Hematopoietic multipotent progenitor cell (in vitro differentiated cells): ENCODE measurements around the gene SMIM32. TPM values are rescaled to one million over a fixed set of nuclear protein-coding genes. Genes with fewer than 3 reads are reported as not detected.

Source experiments
- DNase-seq, 3 donors: peaks; one replicate each; pipeline ENCODE4 v3.0.0-alpha.2; 2011 to 2015; ENCODE audit warnings: low read depth in 2 of 3, low spot score in 2 of 3
- total RNA-seq: library from RNA; depleted of rRNA; stranded (reverse); fragments of >200 nt; gene quantifications from one replicate; pipeline ENCODE4 v1.2.3, GENCODE V29; 2012

The SMIM32 gene
- total RNA-seq, 1 donor, result not detected

- peak in 1 of 3 donors; percentile 26 for DNase-seq
These were observed 16.0 kb upstream of the SMIM32 start for GRCh38 chr5:136208916-136209315.

- no peak for DNase-seq
These were observed 14.7 kb upstream of the SMIM32 start for GRCh38 chr5:136207631-136208030.

- DNase-seq, result no peak
These were observed 13.4 kb upstream of the SMIM32 start for GRCh38 chr5:136206361-136206760.

GRCh38 chr5:136205941-136206340 lies 13.0 kb upstream of the SMIM32 start:
- DNase-seq, result no peak

GRCh38 chr5:136205061-136205702 lies 12.2 kb upstream of the SMIM32 start:
- no peak for DNase-seq

DNA sequence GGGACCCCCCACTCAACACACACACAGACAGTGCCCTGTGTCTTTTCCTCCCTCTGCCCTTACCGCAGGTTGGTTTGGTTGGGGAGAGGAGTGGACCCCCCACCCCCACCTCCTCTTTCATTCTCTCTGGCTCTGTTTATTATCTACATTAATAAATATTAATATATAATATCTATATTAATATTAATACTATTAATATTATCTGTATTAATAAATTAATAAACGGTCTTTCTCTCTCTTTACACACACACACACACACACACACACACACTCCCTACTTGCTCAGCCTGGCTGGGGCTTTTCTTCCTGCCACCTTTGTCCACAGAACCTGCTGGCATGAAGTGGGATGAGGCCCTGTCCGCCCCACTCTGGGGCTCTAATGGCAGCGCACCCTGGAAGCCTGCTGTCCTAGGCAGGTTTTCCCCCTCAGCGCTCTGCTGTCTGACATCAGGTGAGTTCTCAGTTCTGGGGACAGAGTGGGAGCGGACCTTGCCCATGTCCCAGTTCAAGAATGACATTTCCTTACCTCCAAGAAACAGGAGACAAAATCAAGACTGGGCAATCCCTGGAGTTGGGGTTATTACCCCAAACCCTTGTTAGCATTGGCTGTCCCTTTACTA lies 10.5 kb upstream of the SMIM32 start:
- DNase-seq, result no peak

- DNase-seq, result no peak
These were observed 9.7 kb upstream of the SMIM32 start for GRCh38 chr5:136202469-136203205.

DNA sequence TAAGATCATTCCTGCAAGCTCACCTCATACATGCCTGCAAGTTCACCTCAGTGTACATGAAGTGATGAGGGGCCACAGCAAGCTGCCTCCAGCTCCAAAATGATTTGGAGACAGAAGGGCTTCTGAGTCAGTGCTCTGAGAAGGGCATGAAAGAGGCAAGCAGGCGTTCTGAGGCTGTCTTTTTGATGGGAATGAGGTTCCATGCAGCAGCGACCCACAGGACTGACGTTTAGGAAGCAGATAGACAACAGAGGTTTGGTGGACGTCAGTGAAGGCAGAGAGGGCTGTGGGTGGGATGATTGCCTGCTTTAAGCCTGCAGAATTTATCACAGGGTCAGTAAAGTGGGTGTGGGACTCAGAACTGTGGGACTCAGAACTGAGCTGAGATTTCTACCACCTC lies 8.9 kb upstream of the SMIM32 start:
- no peak for DNase-seq

DNA sequence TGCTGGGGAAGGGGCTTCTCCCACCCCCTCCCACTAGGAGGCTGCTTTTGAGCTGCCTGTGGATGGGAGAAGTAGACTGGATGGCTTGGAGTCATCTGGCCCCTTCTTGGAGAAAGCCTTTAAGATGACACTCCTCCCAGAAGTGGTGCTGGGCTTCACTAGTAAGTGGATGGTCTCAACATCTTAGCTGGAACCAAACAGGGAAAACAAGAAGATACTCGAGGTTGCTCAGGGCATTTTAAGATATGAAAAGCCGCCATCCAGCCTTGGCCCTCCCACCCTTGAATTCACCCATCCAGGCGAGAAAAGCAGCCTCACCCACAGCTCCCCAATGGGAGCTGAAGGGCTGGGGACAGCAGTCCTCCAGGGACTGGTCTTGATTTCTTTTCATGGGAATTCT lies 7.8 kb upstream of the SMIM32 start:
- no peak for DNase-seq

- no peak for DNase-seq
These were observed 7.2 kb upstream of the SMIM32 start for GRCh38 chr5:136200130-136200529.

GRCh38 chr5:136199408-136199807 lies 6.4 kb upstream of the SMIM32 start:
- DNase-seq, result no peak

GRCh38 chr5:136198453-136198852 lies 5.5 kb upstream of the SMIM32 start:
- DNase-seq, result no peak

GRCh38 chr5:136197462-136198142 lies 4.6 kb upstream of the SMIM32 start:
- DNase-seq, result no peak

DNA sequence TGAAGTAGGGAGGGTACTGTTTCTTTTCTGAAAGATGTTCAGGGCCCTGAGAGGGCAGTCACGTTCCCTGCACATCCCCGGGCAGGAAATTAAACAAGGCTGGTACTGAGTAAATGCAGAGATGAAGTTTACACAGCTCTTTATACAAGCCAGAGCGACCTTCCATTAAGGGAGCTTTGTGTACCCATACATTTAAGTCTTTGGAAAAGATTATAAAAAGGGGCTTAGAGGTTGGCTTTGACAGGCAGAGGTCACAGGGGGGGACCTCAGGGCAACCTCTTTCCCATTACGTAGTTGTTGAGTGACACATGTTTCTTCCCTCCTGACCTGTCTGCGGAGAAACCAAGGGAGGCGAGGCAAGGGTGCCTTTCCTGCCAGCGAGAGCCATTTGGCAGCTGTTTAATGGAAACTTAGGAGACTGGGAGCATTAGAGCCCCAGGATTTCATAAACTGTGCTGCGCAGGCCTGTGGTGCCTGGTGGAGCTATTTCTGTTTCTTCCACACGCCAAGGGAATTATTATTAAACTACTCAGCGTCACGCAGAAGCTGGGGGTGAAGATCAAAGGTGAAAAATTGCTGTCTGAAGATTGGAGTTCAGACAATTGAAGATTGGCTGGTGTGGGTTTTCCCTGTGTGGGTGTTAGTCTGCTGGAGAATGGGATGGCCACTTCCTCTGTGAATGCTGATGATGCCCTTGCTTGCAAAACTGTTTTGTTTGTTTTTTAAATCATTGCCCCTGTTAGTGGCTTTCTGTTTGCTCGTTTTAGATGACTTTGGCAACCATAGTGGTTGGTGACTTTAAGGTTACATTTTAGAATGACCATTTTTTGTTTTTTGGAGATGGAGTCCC lies 3.2 kb upstream of the SMIM32 start:
- DNase-seq, result no peak

- DNase-seq, result no peak
These were observed 1.6 kb upstream of the SMIM32 start for GRCh38 chr5:136194576-136194975.

DNA sequence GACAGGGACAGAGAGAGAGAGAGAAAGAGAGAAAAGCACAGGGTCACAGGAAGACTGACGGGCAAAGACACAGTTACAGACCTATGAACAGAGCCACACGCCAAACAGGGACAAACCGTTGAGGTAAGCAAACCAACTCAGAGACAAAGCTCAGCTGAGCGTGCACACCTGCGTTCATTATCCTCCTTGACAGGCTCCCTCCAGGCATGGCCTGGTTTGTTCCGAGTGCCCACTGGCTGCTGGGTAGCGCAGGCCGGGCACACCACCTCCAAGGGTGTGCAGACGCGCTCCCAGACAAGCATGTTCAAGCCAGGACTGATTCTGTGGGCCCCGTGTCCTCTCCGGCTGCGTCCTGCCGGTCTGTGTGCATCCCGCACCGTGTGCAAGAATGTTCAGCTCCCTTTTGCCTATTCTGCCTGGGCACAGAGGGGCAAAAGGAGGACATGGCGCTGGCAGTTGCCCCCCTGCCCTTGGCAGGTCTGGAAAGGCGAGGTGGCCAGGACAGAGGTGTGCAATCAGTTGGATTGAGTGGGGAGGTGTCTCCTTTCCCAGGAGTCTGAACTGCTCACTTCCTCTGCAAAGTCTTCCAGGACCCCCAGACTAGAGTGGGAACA lies 467 bp upstream of the SMIM32 start:
- no peak for DNase-seq

DNA sequence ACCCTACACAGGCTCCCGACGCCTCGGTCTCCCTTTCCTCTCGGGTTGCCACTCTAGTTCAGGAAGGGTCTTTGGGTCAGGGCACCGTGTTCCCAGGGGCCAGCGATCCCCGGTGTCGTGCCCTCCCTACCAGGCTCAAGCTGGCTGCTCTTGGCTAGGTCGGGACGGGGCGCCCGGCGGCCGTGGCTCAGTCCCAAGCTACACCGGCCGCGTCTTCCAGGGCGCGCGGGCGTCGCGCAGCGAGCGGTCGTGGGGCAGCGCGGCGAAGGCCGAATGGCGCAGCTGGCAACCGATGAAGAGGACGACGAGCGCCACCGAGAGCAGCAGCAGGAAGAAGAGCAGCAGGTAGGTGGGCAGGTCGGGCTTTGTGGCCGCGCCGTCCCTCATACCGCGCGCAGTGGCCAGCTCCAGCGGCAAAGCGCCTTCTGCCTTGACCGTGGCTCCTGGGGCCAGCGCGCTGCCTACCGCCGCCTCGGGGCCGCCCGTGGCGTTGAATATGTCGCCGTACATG lies 892 bp downstream of the SMIM32 start:
- no peak for DNase-seq

GRCh38 chr5:136191304-136192014 lies 1.5 kb downstream of the SMIM32 start:
- peak in 2 of 3 donors; percentile 12 to 14 for DNase-seq

- no peak for DNase-seq
These were observed 2.1 kb downstream of the SMIM32 start for GRCh38 chr5:136190904-136191303.
